DOHH2 (cell line): ENCODE data around the gene PFKL.

ENCODE experiments used
- H3F3A ChIP-seq: fragments of 200-600 bp; sonication (generic), shearing (Covaris generic); 2 replicates; pipeline ENCODE4 v1.6.0; 2016; ENCODE audit warnings: antibody characterized with exemption, mild to moderate bottlenecking; ENCODE audit not compliant: control insufficient read depth, insufficient read depth
- H3K27ac ChIP-seq: fragments of 200-600 bp; sonication (generic); 2 replicates; pipeline ENCODE4 v1.5.1; 2014; ENCODE audit warnings: low read depth, mild to moderate bottlenecking, low read length, moderate library complexity
- H3K27me3 ChIP-seq: fragments of 200-600 bp; sonication (generic); 2 replicates; pipeline ENCODE4 v1.6.1; 2014; ENCODE audit warnings: mild to moderate bottlenecking, low read length, mixed read lengths; ENCODE audit not compliant: control insufficient read depth
- H3K36me3 ChIP-seq: fragments of 200-600 bp; sonication (generic); 2 replicates; pipeline ENCODE4 v1.6.1; 2014; ENCODE audit warnings: mild to moderate bottlenecking, low read length, moderate library complexity, mixed read lengths; ENCODE audit not compliant: control insufficient read depth
- H3K4me1 ChIP-seq: fragments of 200-600 bp; sonication (generic); 2 replicates; pipeline ENCODE4 v1.6.1; 2014; ENCODE audit warnings: mild to moderate bottlenecking, low read length, mixed read lengths; ENCODE audit not compliant: control insufficient read depth
- H3K4me2 ChIP-seq: fragments of 200-600 bp; sonication (generic); 2 replicates; pipeline ENCODE4 v1.6.0; 2014; ENCODE audit warnings: mild to moderate bottlenecking, low read length, moderate library complexity
- H3K4me3 ChIP-seq: fragments of 200-600 bp; sonication (generic); 2 replicates; pipeline ENCODE4 v1.5.1; 2014; ENCODE audit warnings: mild to moderate bottlenecking, low read length, mixed read lengths
- H3K79me2 ChIP-seq: fragments of 200-600 bp; sonication (generic); 2 replicates; pipeline ENCODE4 v1.6.1; 2014; ENCODE audit warnings: mild to moderate bottlenecking, low read length, mixed read lengths; ENCODE audit not compliant: control insufficient read depth
- H3K9me2 ChIP-seq: fragments of 200-600 bp; sonication (generic); replicated peaks from 2 replicates; pipeline ENCODE4 v1.6.1; 2014; ENCODE audit warnings: mild to moderate bottlenecking, low read length, mixed read lengths; ENCODE audit not compliant: control insufficient read depth
- H3K9me3 ChIP-seq: fragments of 200-600 bp; sonication (generic); 2 replicates; pipeline ENCODE4 v1.6.1; 2014; ENCODE audit warnings: antibody characterized with exemption, low read length, mixed read lengths; ENCODE audit not compliant: control insufficient read depth, insufficient read depth
- H4K20me1 ChIP-seq: fragments of 200-600 bp; sonication (generic); 2 replicates; pipeline ENCODE4 v1.6.0; 2014; ENCODE audit warnings: low read depth, mild to moderate bottlenecking, antibody characterized with exemption, low read length, moderate library complexity; ENCODE audit not compliant: control insufficient read depth, insufficient read depth
- CTCF ChIP-seq: fragments of 200-600 bp; sonication (generic); IDR thresholded peaks from one replicate; pipeline ENCODE4 v1.5.1; 2014; ENCODE audit warnings: antibody characterized with exemption, mild to moderate bottlenecking, low read depth, low read length; ENCODE audit not compliant: poor library complexity, severe bottlenecking
- EZH2phosphoT487 ChIP-seq: fragments of 200-600 bp; sonication (generic); IDR thresholded peaks from 2 replicates; pipeline ENCODE4 v1.6.1; 2017; ENCODE audit warnings: borderline replicate concordance, mild to moderate bottlenecking, antibody characterized with exemption, low read length, moderate library complexity, mixed read lengths

PFKL gene

GRCh38 chr21:44290327-44291077 lies 9.4 kb upstream of the PFKL start:
- no peaks in the 10 kb centered on the region for H4K20me1 ChIP-seq
- H3K9me3 ChIP-seq: no peaks in the 10 kb centered on the region
- peaks cover 14% of the 10 kb centered on the region for H3K4me1 ChIP-seq
- no peaks in the 10 kb centered on the region for H3K36me3 ChIP-seq
- H3K27ac ChIP-seq: no peak overlapping the region
- no peaks in the 10 kb centered on the region for H3F3A ChIP-seq
- no peak overlapping the region for H3K4me2 ChIP-seq
- H3K79me2 ChIP-seq: no peaks in the 10 kb centered on the region
- H3K9me2 ChIP-seq: no peaks in the 10 kb centered on the region
- TF ChIP-seq CTCF: no peak
- no peak for TF ChIP-seq EZH2phosphoT487
- peaks cover 19% of the 10 kb centered on the region for H3K27me3 ChIP-seq
- no peak overlapping the region for H3K4me3 ChIP-seq

GRCh38 chr21:44291078-44291935 lies 8.5 kb upstream of the PFKL start:
- Histone ChIP-seq H4K20me1 (no peaks in the 10 kb centered on the region), H3F3A (no peaks in the 10 kb centered on the region), H3K36me3 (no peaks in the 10 kb centered on the region), H3K4me2 (no peak overlapping the region), H3K9me2 (no peaks in the 10 kb centered on the region), H3K27me3 (peaks cover 25% of the 10 kb centered on the region), H3K4me1 (peaks cover 22% of the 10 kb centered on the region), H3K79me2 (no peaks in the 10 kb centered on the region), H3K9me3 (no peaks in the 10 kb centered on the region), H3K27ac (no peak overlapping the region), H3K4me3 (no peak overlapping the region)
- TF ChIP-seq EZH2phosphoT487 (no peak), CTCF (no peak)

- Histone ChIP-seq H3K27ac (no peak overlapping the region), H3K9me3 (no peaks in the 10 kb centered on the region), H3K4me3 (no peak overlapping the region), H3F3A (no peaks in the 10 kb centered on the region), H3K9me2 (no peaks in the 10 kb centered on the region), H3K4me1 (peaks cover 22% of the 10 kb centered on the region), H3K4me2 (no peak overlapping the region), H3K36me3 (no peaks in the 10 kb centered on the region), H3K79me2 (no peaks in the 10 kb centered on the region), H3K27me3 (peaks cover 20% of the 10 kb centered on the region), H4K20me1 (no peaks in the 10 kb centered on the region)
- TF ChIP-seq EZH2phosphoT487 (no peak), CTCF (no peak)
Measured at GRCh38 chr21:44291936-44292811, 7.7 kb upstream of the PFKL start.
